Peyer's patch (tissue), 4 donors: ENCODE measurements around the gene CSNK1G3.

Source experiments
- POLR2A ChIP-seq, 2 donors: fragments of 450-650 bp; IDR thresholded peaks; one replicate each; pipeline ENCODE4 v1.5.1; 2017; ENCODE audit warnings: antibody characterized with exemption in 2 of 2, mild to moderate bottlenecking in 2 of 2, moderate library complexity in 2 of 2
- TF ChIP-seq, protein P1 (sequence below), 6 experiments: fragments of 450-650 bp in 4 of 6; fragments of 200-600 bp in 2 of 6; sonication (generic) in 1 of 6; IDR thresholded peaks; one replicate each; pipeline ENCODE4 v1.5.1; 2017 to 2019; ENCODE audit warnings: antibody characterized with exemption in 6 of 6, mild to moderate bottlenecking in 3 of 6, moderate library complexity in 1 of 6

DNA sequence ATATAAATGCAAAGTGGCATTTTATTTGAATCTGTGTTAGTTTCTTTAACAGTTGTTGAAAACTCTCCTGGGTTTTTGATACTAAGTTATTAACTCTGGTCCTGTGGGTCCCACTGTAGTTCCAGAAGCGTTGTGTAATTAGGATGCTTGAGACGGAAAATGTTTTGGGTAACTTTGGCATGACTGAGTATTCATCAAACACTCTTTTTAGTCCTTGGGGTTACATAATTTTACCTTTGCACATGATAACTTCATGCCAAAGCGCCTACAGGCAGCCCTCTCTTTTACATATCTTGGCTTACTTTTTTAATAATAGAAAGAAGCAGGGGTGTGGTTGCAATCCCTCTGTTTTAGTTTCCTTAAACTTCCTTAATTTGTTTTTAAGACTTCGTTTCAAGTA, 12.2 kb downstream of the CSNK1G3 start:
- TF ChIP-seq, protein P1, sequence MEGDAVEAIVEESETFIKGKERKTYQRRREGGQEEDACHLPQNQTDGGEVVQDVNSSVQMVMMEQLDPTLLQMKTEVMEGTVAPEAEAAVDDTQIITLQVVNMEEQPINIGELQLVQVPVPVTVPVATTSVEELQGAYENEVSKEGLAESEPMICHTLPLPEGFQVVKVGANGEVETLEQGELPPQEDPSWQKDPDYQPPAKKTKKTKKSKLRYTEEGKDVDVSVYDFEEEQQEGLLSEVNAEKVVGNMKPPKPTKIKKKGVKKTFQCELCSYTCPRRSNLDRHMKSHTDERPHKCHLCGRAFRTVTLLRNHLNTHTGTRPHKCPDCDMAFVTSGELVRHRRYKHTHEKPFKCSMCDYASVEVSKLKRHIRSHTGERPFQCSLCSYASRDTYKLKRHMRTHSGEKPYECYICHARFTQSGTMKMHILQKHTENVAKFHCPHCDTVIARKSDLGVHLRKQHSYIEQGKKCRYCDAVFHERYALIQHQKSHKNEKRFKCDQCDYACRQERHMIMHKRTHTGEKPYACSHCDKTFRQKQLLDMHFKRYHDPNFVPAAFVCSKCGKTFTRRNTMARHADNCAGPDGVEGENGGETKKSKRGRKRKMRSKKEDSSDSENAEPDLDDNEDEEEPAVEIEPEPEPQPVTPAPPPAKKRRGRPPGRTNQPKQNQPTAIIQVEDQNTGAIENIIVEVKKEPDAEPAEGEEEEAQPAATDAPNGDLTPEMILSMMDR (IDR thresholded peaks at IDR 0.05), result no peak
- no peak for TF ChIP-seq POLR2A (IDR thresholded peaks at IDR 0.05)
